Measurements from ENCODE around the gene FAM25A. TPM values are rescaled to one million over a fixed set of nuclear protein-coding genes. Genes with fewer than 3 reads are reported as not detected.
"Not testable (repeated sequence)": the region's sequence is repeated elsewhere in the genome, so short reads cannot be mapped to it uniquely, and the experiment has no call there.

FAM25A gene
- total RNA-seq, 2 experiments from 2014 or later: not detected

DNA sequence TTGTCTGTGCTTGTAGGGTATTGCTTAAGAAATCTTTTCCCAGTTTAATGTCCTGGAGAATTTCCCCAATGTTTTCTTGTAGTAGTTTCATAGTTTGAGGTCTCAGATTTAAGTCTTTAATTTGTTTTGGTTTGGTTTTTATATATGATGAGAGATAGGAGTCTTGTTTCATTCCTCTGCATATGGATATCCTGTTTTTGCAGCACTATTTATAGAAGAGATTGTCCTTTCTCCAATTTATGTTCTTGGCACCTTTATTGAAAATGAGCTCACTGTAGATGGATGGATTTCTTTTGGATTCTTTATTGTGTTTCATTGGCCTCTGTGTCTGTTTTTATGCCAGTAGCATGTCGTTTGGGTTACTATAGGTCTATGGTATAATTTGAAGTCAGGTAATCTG, 31.6 kb upstream of the FAM25A start:
- CTCF ChIA-PET: no interaction called here

GRCh38 chr10:86991362-86991761, 28.7 kb upstream of the FAM25A start:
- CTCF ChIA-PET: interaction anchor here (1.1 kb wide), 1 partner anchor 51 kb away, joined by 3 read pairs; no protein-coding TSS in a partner anchor
- intact Hi-C loops (cut with micrococcal nuclease): not testable (repeated sequence)

More for the DNA sequence above, 31.6 kb upstream of the FAM25A start:
- intact Hi-C loops (cut with micrococcal nuclease): no loop called here
- Mint-ChIP-seq H3K36me3 (ENCODE audit: low read depth) (no peaks in the 10 kb centered on the region), H3K4me1 (ENCODE audit: low read depth) (no peaks in the 10 kb centered on the region), H3K27me3 (ENCODE audit: low read depth) (peaks cover 5% of the 10 kb centered on the region), H3K27ac (no peak overlapping the region), H3K4me3 (no peak overlapping the region), H3K9me3 (no peaks in the 10 kb centered on the region)
- no peak for DNase-seq

GRCh38 chr10:86992456-86992855, 27.6 kb upstream of the FAM25A start:
- no peak for DNase-seq
- Mint-ChIP-seq H3K9me3 (no peaks in the 10 kb centered on the region), H3K4me3 (no peak overlapping the region), H3K27ac (no peak overlapping the region), H3K27me3 (ENCODE audit: low read depth) (peaks cover 5% of the 10 kb centered on the region), H3K4me1 (ENCODE audit: low read depth) (no peaks in the 10 kb centered on the region), H3K36me3 (ENCODE audit: low read depth) (no peaks in the 10 kb centered on the region)
- intact Hi-C loops (cut with micrococcal nuclease): no loop called here
- CTCF ChIA-PET: interaction anchor here (1.1 kb wide), 1 partner anchor 53 kb away, joined by 3 read pairs; no protein-coding TSS in a partner anchor

More at GRCh38 chr10:86991362-86991761, 28.7 kb upstream of the FAM25A start:
- H3K4me3 Mint-ChIP-seq; H3K4me1 Mint-ChIP-seq (ENCODE audit: low read depth); H3K9me3 Mint-ChIP-seq; H3K27me3 Mint-ChIP-seq (ENCODE audit: low read depth); H3K27ac Mint-ChIP-seq; H3K36me3 Mint-ChIP-seq (ENCODE audit: low read depth); DNase-seq: not testable (repeated sequence)

GRCh38 chr10:86992929-86993328, 27.2 kb upstream of the FAM25A start:
- no peak for DNase-seq
- CTCF ChIA-PET: no interaction called here
- H3K27ac Mint-ChIP-seq: no peak overlapping the region
- no peaks in the 10 kb centered on the region for H3K9me3 Mint-ChIP-seq
- H3K36me3 Mint-ChIP-seq (ENCODE audit: low read depth): no peaks in the 10 kb centered on the region
- no peak overlapping the region for H3K4me3 Mint-ChIP-seq
- H3K27me3 Mint-ChIP-seq (ENCODE audit: low read depth): peaks cover 5% of the 10 kb centered on the region
- H3K4me1 Mint-ChIP-seq (ENCODE audit: low read depth): no peaks in the 10 kb centered on the region
- intact Hi-C loops (cut with micrococcal nuclease): no loop called here

DNA sequence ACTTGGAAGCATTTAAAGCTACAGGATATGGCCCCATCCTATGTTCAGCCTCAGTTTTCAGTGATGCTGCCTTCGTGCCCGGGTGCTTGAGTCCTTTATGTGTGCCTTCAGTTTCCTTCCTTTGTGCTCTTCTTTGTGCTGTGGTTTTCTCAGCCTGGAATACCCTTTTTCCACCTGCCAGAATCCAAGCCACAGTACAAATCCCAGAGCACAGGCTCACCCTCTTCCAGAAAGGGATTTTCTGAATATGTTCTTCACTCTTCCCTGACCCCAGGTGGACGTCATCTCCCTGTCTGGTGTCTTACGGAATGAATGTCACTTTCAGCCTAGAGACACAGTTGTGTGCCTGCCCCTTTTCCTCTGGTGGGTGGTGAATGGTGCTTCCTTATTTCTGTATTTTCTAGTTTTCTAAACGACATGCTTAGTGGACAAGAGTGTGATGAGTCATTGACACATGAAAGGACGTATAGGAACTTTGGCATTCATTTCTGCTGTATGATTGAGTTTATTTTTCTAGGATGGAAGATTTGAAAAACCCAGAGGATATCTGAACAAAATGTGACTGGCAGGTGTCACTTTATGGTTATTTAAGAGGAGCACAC, 20.2 kb upstream of the FAM25A start:
- H3K4me3 Mint-ChIP-seq; H3K36me3 Mint-ChIP-seq (ENCODE audit: low read depth); H3K27me3 Mint-ChIP-seq (ENCODE audit: low read depth); CTCF ChIA-PET; H3K4me1 Mint-ChIP-seq (ENCODE audit: low read depth); H3K27ac Mint-ChIP-seq; H3K9me3 Mint-ChIP-seq; intact Hi-C loops (cut with micrococcal nuclease); DNase-seq: not testable (repeated sequence)

DNA sequence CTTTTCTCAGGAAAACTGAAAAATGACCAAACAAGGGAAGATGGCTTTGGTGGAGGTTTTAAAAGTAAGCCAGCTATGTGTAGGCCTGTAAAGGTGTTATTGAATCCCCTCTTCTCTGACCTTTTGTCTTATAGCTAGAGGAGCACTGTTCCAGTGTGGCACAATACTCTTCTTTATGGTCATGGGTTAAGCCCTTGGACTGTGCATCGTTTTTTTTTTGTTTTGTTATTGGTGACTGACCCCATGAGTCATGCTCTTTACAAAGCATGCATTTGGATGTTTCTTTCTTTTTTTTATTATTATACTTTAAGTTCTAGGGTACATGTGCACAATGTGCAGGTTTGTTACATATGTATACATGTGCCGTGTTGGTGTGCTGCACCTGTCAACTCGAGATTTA, 19.6 kb upstream of the FAM25A start:
- Mint-ChIP-seq H3K4me3 (no peak overlapping the region), H3K36me3 (ENCODE audit: low read depth) (no peaks in the 10 kb centered on the region), H3K27me3 (ENCODE audit: low read depth) (no peaks in the 10 kb centered on the region), H3K27ac (no peak overlapping the region), H3K4me1 (ENCODE audit: low read depth) (no peaks in the 10 kb centered on the region), H3K9me3 (no peaks in the 10 kb centered on the region)
- CTCF ChIA-PET: no interaction called here
- intact Hi-C loops (cut with micrococcal nuclease): no loop called here
- DNase-seq: no peak

GRCh38 chr10:87007124-87007523, 13.0 kb upstream of the FAM25A start:
- CTCF ChIA-PET; H3K4me3 Mint-ChIP-seq; H3K36me3 Mint-ChIP-seq (ENCODE audit: low read depth); H3K4me1 Mint-ChIP-seq (ENCODE audit: low read depth); DNase-seq; H3K9me3 Mint-ChIP-seq; H3K27ac Mint-ChIP-seq; H3K27me3 Mint-ChIP-seq (ENCODE audit: low read depth); intact Hi-C loops (cut with micrococcal nuclease): not testable (repeated sequence)

DNA sequence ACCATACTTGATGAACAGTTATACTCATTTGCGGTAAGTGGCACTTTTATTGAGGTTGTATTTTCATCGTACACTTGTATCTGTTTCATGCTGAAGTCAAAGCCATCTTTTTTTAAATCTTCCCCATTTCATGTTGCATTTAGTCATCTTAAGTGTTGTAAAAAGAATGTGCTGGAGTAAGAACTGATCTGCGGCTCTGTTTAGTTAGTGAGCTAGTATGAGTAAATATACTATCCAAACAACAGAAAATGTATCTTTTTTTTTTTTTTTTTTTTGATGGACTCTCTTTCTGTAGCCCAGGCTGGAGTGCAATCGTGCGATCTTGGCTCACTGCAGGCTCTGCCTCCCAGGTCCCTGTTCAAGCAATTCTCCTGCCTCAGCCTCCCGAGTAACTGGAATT, 12.4 kb upstream of the FAM25A start:
- CTCF ChIA-PET; H3K9me3 Mint-ChIP-seq; H3K27ac Mint-ChIP-seq; H3K4me1 Mint-ChIP-seq (ENCODE audit: low read depth); DNase-seq; H3K27me3 Mint-ChIP-seq (ENCODE audit: low read depth); H3K4me3 Mint-ChIP-seq; intact Hi-C loops (cut with micrococcal nuclease); H3K36me3 Mint-ChIP-seq (ENCODE audit: low read depth): not testable (repeated sequence)

DNA sequence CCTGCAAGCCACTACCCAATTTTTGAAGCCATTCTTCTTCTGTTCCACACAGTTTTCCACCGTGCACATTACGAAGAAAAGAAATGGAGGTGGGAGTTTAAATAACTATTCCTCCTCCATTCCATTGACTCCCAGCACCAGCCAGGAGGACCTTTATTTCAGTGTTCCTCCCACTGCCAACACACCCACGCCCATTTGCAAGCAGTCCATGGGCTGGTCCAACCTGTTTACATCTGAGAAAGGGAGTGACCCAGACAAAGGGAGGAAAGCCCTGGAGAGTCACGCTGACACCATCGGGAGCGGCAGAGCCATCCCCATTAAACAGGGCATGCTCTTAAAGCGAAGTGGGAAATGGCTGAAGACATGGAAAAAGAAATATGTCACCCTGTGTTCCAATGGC, 11.8 kb upstream of the FAM25A start:
- intact Hi-C loops (cut with micrococcal nuclease); H3K27me3 Mint-ChIP-seq (ENCODE audit: low read depth); H3K4me3 Mint-ChIP-seq; H3K36me3 Mint-ChIP-seq (ENCODE audit: low read depth); H3K27ac Mint-ChIP-seq; H3K4me1 Mint-ChIP-seq (ENCODE audit: low read depth); DNase-seq; CTCF ChIA-PET; H3K9me3 Mint-ChIP-seq: not testable (repeated sequence)

GRCh38 chr10:87009134-87009696, 10.9 kb upstream of the FAM25A start:
- CTCF ChIA-PET; H3K36me3 Mint-ChIP-seq (ENCODE audit: low read depth); H3K4me1 Mint-ChIP-seq (ENCODE audit: low read depth); H3K27me3 Mint-ChIP-seq (ENCODE audit: low read depth); H3K4me3 Mint-ChIP-seq; DNase-seq; intact Hi-C loops (cut with micrococcal nuclease); H3K9me3 Mint-ChIP-seq; H3K27ac Mint-ChIP-seq: not testable (repeated sequence)

DNA sequence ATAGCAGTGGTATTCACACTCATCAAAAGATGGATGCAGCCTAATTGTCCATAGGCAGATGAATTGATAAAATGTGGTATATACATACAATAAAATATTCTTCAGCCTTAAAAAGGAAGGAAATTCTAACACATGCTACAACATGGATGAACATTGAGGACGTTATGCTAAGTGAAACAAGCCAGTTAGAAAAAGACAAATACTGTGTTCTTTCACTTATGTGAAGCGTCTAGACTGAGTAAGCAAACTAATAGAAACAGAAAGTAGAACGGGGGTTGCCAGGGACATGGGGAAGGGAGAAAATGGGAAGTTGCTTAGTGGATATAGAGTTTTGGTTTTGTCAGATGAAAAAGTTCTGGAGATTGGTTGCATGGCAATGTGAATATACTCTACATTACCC, 6.6 kb upstream of the FAM25A start:
- intact Hi-C loops (cut with micrococcal nuclease); H3K9me3 Mint-ChIP-seq; H3K4me1 Mint-ChIP-seq (ENCODE audit: low read depth); CTCF ChIA-PET; H3K36me3 Mint-ChIP-seq (ENCODE audit: low read depth); H3K27me3 Mint-ChIP-seq (ENCODE audit: low read depth); DNase-seq; H3K4me3 Mint-ChIP-seq; H3K27ac Mint-ChIP-seq: not testable (repeated sequence)

DNA sequence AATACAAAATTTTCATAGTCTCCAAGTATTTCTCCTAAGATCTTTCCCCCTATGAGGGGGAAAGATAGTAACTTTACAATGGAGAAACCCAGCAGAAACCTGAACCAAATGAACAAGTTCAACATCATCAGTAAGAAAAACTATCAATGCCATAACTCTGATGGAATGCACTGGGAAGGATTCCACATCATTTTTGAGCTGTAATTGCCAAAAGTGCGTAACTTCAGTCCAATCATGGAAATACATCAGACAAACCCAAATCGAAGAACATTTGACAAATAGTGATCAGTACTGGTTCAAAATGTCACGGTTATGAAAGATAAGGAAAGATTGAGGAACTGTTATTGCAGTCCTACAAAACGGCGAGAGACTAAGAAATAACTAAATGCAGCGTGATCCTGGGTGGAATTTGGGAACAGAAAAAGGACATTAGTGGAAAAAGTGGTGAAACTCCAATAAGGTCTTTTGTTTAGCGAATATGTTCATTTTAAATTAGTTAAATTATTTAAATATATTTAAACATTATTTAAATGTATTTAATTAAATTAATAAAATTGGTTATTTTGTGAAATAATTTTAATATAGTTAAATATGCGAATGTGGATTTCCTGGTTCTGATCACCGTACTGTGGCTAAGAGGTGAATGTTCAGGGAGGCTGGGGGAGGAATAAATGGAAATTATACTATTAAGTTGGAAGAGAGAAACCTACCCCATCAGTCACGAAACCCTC, 4.9 kb upstream of the FAM25A start:
- H3K9me3 Mint-ChIP-seq; H3K4me3 Mint-ChIP-seq; H3K27me3 Mint-ChIP-seq (ENCODE audit: low read depth); H3K36me3 Mint-ChIP-seq (ENCODE audit: low read depth); H3K4me1 Mint-ChIP-seq (ENCODE audit: low read depth); H3K27ac Mint-ChIP-seq; intact Hi-C loops (cut with micrococcal nuclease); DNase-seq: not testable (repeated sequence)
- CTCF ChIA-PET: interaction anchor here (0.6 kb wide), 1 partner anchor 30 kb away, joined by 3 read pairs; no protein-coding TSS in a partner anchor

DNA sequence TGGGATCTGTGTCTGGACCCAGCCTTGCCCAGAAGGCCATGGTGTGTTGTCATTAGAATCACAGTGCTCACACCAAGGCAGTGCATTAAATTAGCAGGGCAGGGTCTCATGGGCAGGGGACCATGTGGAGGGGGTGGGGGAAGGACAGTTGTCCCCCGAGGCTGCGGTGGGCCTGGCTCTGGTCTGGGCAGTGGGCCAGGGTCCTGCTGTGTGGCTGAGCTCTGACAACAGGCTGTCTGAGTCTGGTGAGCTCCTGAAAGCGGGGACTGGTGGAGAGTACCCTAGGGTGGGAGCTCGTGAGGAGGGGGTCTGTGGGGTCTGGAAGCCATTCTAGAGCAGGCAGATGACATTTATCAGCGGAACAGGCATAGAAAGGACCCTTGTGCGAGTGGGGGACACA, 2.0 kb upstream of the FAM25A start:
- H3K27me3 Mint-ChIP-seq (ENCODE audit: low read depth): not testable (repeated sequence)

More for the DNA sequence above, 2.0 kb upstream of the FAM25A start:
- H3K4me3 Mint-ChIP-seq; H3K36me3 Mint-ChIP-seq (ENCODE audit: low read depth); H3K4me1 Mint-ChIP-seq (ENCODE audit: low read depth); H3K9me3 Mint-ChIP-seq; intact Hi-C loops (cut with micrococcal nuclease); CTCF ChIA-PET; DNase-seq; H3K27ac Mint-ChIP-seq: not testable (repeated sequence)
